ENCODE results near the gene SIN3B. TPM values are rescaled to one million over a fixed set of nuclear protein-coding genes. Genes with fewer than 3 reads are reported as not detected.

Gene SIN3B
- total RNA-seq, 1 donor from 2014 or later, result 17.7 TPM

GRCh38 chr19:16861834-16862233 is 32.6 kb downstream of the SIN3B start:
- no peak overlapping the region for H3K27ac ChIP-seq (ENCODE audit: low read depth, low read length)
- no peaks in the 10 kb centered on the region for H3K9me3 ChIP-seq (ENCODE audit: control insufficient read depth in 3 of 3, low read length in 3 of 3)
- H3K36me3 ChIP-seq (ENCODE audit: control insufficient read depth in 3 of 3, insufficient read depth in 3 of 3, low read length in 3 of 3), result peaks cover 34 to 48% (median 39%) of the 10 kb centered on the region in 3 donors

GRCh38 chr19:16862826-16863415 is 33.7 kb downstream of the SIN3B start:
- Histone ChIP-seq H3K9me3 (ENCODE audit: control insufficient read depth in 3 of 3, low read length in 3 of 3) (no peaks in the 10 kb centered on the region), H3K4me3 (ENCODE audit: low read length in 3 of 3) (no peak overlapping the region), H3K27ac (ENCODE audit: low read depth, low read length) (no peak overlapping the region), H3K4me1 (ENCODE audit: control insufficient read depth in 3 of 3, insufficient read depth in 3 of 3, low read length in 3 of 3) (no peaks in the 10 kb centered on the region), H3K9ac (ENCODE audit: low read depth in 1 of 3, low read length in 3 of 3) (no peak overlapping the region), H3K36me3 (ENCODE audit: control insufficient read depth in 3 of 3, insufficient read depth in 3 of 3, low read length in 3 of 3) (peaks cover 43 to 58% (median 46%) of the 10 kb centered on the region in 3 donors), H3K27me3 (ENCODE audit: control insufficient read depth in 3 of 3, insufficient read depth in 3 of 3, low read length in 3 of 3) (no peaks in the 10 kb centered on the region)

More at GRCh38 chr19:16861834-16862233, 32.6 kb downstream of the SIN3B start:
- Histone ChIP-seq H3K4me3 (ENCODE audit: low read length in 3 of 3) (no peak overlapping the region), H3K9ac (ENCODE audit: low read depth in 1 of 3, low read length in 3 of 3) (no peak overlapping the region), H3K4me1 (ENCODE audit: control insufficient read depth in 3 of 3, insufficient read depth in 3 of 3, low read length in 3 of 3) (no peaks in the 10 kb centered on the region), H3K27me3 (ENCODE audit: control insufficient read depth in 3 of 3, insufficient read depth in 3 of 3, low read length in 3 of 3) (no peaks in the 10 kb centered on the region)

GRCh38 chr19:16867211-16867610 is 38.0 kb downstream of the SIN3B start:
- H3K9ac ChIP-seq (ENCODE audit: low read depth in 1 of 3, low read length in 3 of 3), result no peak overlapping the region
- H3K27ac ChIP-seq (ENCODE audit: low read depth, low read length), result no peak overlapping the region
- no peaks in the 10 kb centered on the region for H3K27me3 ChIP-seq (ENCODE audit: control insufficient read depth in 3 of 3, insufficient read depth in 3 of 3, low read length in 3 of 3)
- peaks cover 70 to 71% (median 70%) of the 10 kb centered on the region in 3 donors for H3K36me3 ChIP-seq (ENCODE audit: control insufficient read depth in 3 of 3, insufficient read depth in 3 of 3, low read length in 3 of 3)
- no peak overlapping the region for H3K4me3 ChIP-seq (ENCODE audit: low read length in 3 of 3)
- H3K9me3 ChIP-seq (ENCODE audit: control insufficient read depth in 3 of 3, low read length in 3 of 3), result no peaks in the 10 kb centered on the region
- no peaks in the 10 kb centered on the region for H3K4me1 ChIP-seq (ENCODE audit: control insufficient read depth in 3 of 3, insufficient read depth in 3 of 3, low read length in 3 of 3)

GRCh38 chr19:16868423-16869130 is 39.4 kb downstream of the SIN3B start:
- Histone ChIP-seq H3K4me1 (ENCODE audit: control insufficient read depth in 3 of 3, insufficient read depth in 3 of 3, low read length in 3 of 3) (peaks cover 0 to 3% (median 0%) of the 10 kb centered on the region in 3 donors), H3K9ac (ENCODE audit: low read depth in 1 of 3, low read length in 3 of 3) (no peak overlapping the region), H3K36me3 (ENCODE audit: control insufficient read depth in 3 of 3, insufficient read depth in 3 of 3, low read length in 3 of 3) (peaks cover 64 to 67% (median 66%) of the 10 kb centered on the region in 3 donors), H3K27me3 (ENCODE audit: control insufficient read depth in 3 of 3, insufficient read depth in 3 of 3, low read length in 3 of 3) (no peaks in the 10 kb centered on the region), H3K27ac (ENCODE audit: low read depth, low read length) (no peak overlapping the region), H3K4me3 (ENCODE audit: low read length in 3 of 3) (no peak overlapping the region), H3K9me3 (ENCODE audit: control insufficient read depth in 3 of 3, low read length in 3 of 3) (no peaks in the 10 kb centered on the region)

- no peak overlapping the region for H3K9ac ChIP-seq (ENCODE audit: low read depth in 1 of 3, low read length in 3 of 3)
- H3K27me3 ChIP-seq (ENCODE audit: control insufficient read depth in 3 of 3, insufficient read depth in 3 of 3, low read length in 3 of 3), result no peaks in the 10 kb centered on the region
- H3K36me3 ChIP-seq (ENCODE audit: control insufficient read depth in 3 of 3, insufficient read depth in 3 of 3, low read length in 3 of 3), result peaks cover 59 to 65% (median 64%) of the 10 kb centered on the region in 3 donors
- H3K4me1 ChIP-seq (ENCODE audit: control insufficient read depth in 3 of 3, insufficient read depth in 3 of 3, low read length in 3 of 3), result peaks cover 0 to 5% (median 0%) of the 10 kb centered on the region in 3 donors
- H3K27ac ChIP-seq (ENCODE audit: low read depth, low read length), result no peak overlapping the region
- no peaks in the 10 kb centered on the region for H3K9me3 ChIP-seq (ENCODE audit: control insufficient read depth in 3 of 3, low read length in 3 of 3)
- H3K4me3 ChIP-seq (ENCODE audit: low read length in 3 of 3), result no peak overlapping the region
These were observed 40.3 kb downstream of the SIN3B start for GRCh38 chr19:16869331-16869972.

GRCh38 chr19:16871871-16872270 is 42.7 kb downstream of the SIN3B start:
- Histone ChIP-seq H3K36me3 (ENCODE audit: control insufficient read depth in 3 of 3, insufficient read depth in 3 of 3, low read length in 3 of 3) (peaks cover 50 to 59% (median 54%) of the 10 kb centered on the region in 3 donors), H3K4me3 (ENCODE audit: low read length in 3 of 3) (no peak overlapping the region), H3K4me1 (ENCODE audit: control insufficient read depth in 3 of 3, insufficient read depth in 3 of 3, low read length in 3 of 3) (peaks cover 0 to 11% (median 0%) of the 10 kb centered on the region in 3 donors), H3K9ac (ENCODE audit: low read depth in 1 of 3, low read length in 3 of 3) (no peak overlapping the region), H3K27me3 (ENCODE audit: control insufficient read depth in 3 of 3, insufficient read depth in 3 of 3, low read length in 3 of 3) (no peaks in the 10 kb centered on the region), H3K9me3 (ENCODE audit: control insufficient read depth in 3 of 3, low read length in 3 of 3) (no peaks in the 10 kb centered on the region), H3K27ac (ENCODE audit: low read depth, low read length) (no peak overlapping the region)

GRCh38 chr19:16872728-16873127 is 43.5 kb downstream of the SIN3B start:
- no peak overlapping the region for H3K27ac ChIP-seq (ENCODE audit: low read depth, low read length)
- no peaks in the 10 kb centered on the region for H3K27me3 ChIP-seq (ENCODE audit: control insufficient read depth in 3 of 3, insufficient read depth in 3 of 3, low read length in 3 of 3)
- H3K9ac ChIP-seq (ENCODE audit: low read depth in 1 of 3, low read length in 3 of 3), result no peak overlapping the region
- peaks cover 50 to 59% (median 54%) of the 10 kb centered on the region in 3 donors for H3K36me3 ChIP-seq (ENCODE audit: control insufficient read depth in 3 of 3, insufficient read depth in 3 of 3, low read length in 3 of 3)
- no peak overlapping the region for H3K4me3 ChIP-seq (ENCODE audit: low read length in 3 of 3)
- no peaks in the 10 kb centered on the region for H3K9me3 ChIP-seq (ENCODE audit: control insufficient read depth in 3 of 3, low read length in 3 of 3)
- H3K4me1 ChIP-seq (ENCODE audit: control insufficient read depth in 3 of 3, insufficient read depth in 3 of 3, low read length in 3 of 3), result peaks cover 0 to 16% (median 3%) of the 10 kb centered on the region in 3 donors

- Histone ChIP-seq H3K27me3 (ENCODE audit: control insufficient read depth in 3 of 3, insufficient read depth in 3 of 3, low read length in 3 of 3) (no peaks in the 10 kb centered on the region), H3K9ac (ENCODE audit: low read depth in 1 of 3, low read length in 3 of 3) (no peak overlapping the region), H3K9me3 (ENCODE audit: control insufficient read depth in 3 of 3, low read length in 3 of 3) (no peaks in the 10 kb centered on the region), H3K4me3 (ENCODE audit: low read length in 3 of 3) (no peak overlapping the region), H3K36me3 (ENCODE audit: control insufficient read depth in 3 of 3, insufficient read depth in 3 of 3, low read length in 3 of 3) (peaks cover 48 to 60% (median 52%) of the 10 kb centered on the region in 3 donors), H3K4me1 (ENCODE audit: control insufficient read depth in 3 of 3, insufficient read depth in 3 of 3, low read length in 3 of 3) (peaks cover 0 to 16% (median 3%) of the 10 kb centered on the region in 3 donors), H3K27ac (ENCODE audit: low read depth, low read length) (no peak overlapping the region)
These were observed 44.4 kb downstream of the SIN3B start for GRCh38 chr19:16873594-16873993.

GRCh38 chr19:16874250-16874977 is 45.2 kb downstream of the SIN3B start:
- Histone ChIP-seq H3K4me3 (ENCODE audit: low read length in 3 of 3) (no peak overlapping the region), H3K27ac (ENCODE audit: low read depth, low read length) (no peak overlapping the region), H3K27me3 (ENCODE audit: control insufficient read depth in 3 of 3, insufficient read depth in 3 of 3, low read length in 3 of 3) (no peaks in the 10 kb centered on the region), H3K4me1 (ENCODE audit: control insufficient read depth in 3 of 3, insufficient read depth in 3 of 3, low read length in 3 of 3) (peaks cover 0 to 16% (median 3%) of the 10 kb centered on the region in 3 donors), H3K36me3 (ENCODE audit: control insufficient read depth in 3 of 3, insufficient read depth in 3 of 3, low read length in 3 of 3) (peaks cover 51 to 62% (median 53%) of the 10 kb centered on the region in 3 donors), H3K9me3 (ENCODE audit: control insufficient read depth in 3 of 3, low read length in 3 of 3) (no peaks in the 10 kb centered on the region), H3K9ac (ENCODE audit: low read depth in 1 of 3, low read length in 3 of 3) (no peak overlapping the region)
